Left kidney (tissue), 8 donors: ENCODE measurements around the gene ARIH1. TPM values are rescaled to one million over a fixed set of nuclear protein-coding genes. Genes with fewer than 3 reads are reported as not detected.
A peak's percentile ranks its signal among the peaks of the same experiment; 100 is the strongest.
"Not testable (repeated sequence)": the region's sequence is repeated elsewhere in the genome, so short reads cannot be mapped to it uniquely, and the experiment has no call there.

Experiments used
- DNase-seq: peaks from one replicate; pipeline ENCODE4 v3.0.0-alpha.2; 2013
- long read RNA-seq, 8 donors: transcript quantifications; one replicate each; lab custom pipeline, GENCODE V29; 2026
- polyA plus RNA-seq: library from polyadenylated mRNA; unstranded; fragments of 120-200 nt; gene quantifications from one replicate; pipeline ENCODE4 v1.2.1, GENCODE V29; 2013; ENCODE audit not compliant: insufficient read length

ARIH1 gene
- 199 TPM for polyA plus RNA-seq
- long read RNA-seq, donor 1, full-length matches to known transcripts, result 7 of 17 reads
- long read RNA-seq, donor 1, partial matches to known transcripts, result 10 of 17 reads
- long read RNA-seq, donor 1, other reads (novel, unspliced or antisense), result 0 of 17 reads
- long read RNA-seq, donor 2, full-length matches to known transcripts, result 10 of 10 reads
- long read RNA-seq, donor 2, partial matches to known transcripts, result 0 of 10 reads
- long read RNA-seq, donor 2, other reads (novel, unspliced or antisense), result 0 of 10 reads
- long read RNA-seq, donor 3, full-length matches to known transcripts, result 6 of 6 reads
- long read RNA-seq, donor 3, partial matches to known transcripts, result 0 of 6 reads
- long read RNA-seq, donor 3, other reads (novel, unspliced or antisense), result 0 of 6 reads
- long read RNA-seq, donor 4, result 0 reads
- long read RNA-seq, donor 5, full-length matches to known transcripts, result 6 of 41 reads
- long read RNA-seq, donor 5, partial matches to known transcripts, result 35 of 41 reads
- long read RNA-seq, donor 5, other reads (novel, unspliced or antisense), result 0 of 41 reads
- long read RNA-seq, donor 6, full-length matches to known transcripts, result 6 of 6 reads
- long read RNA-seq, donor 6, partial matches to known transcripts, result 0 of 6 reads
- long read RNA-seq, donor 6, other reads (novel, unspliced or antisense), result 0 of 6 reads
- long read RNA-seq, donor 7, full-length matches to known transcripts, result 9 of 9 reads
- long read RNA-seq, donor 7, partial matches to known transcripts, result 0 of 9 reads
- long read RNA-seq, donor 7, other reads (novel, unspliced or antisense), result 0 of 9 reads
- long read RNA-seq, donor 8, full-length matches to known transcripts, result 3 of 3 reads
- long read RNA-seq, donor 8, partial matches to known transcripts, result 0 of 3 reads
- long read RNA-seq, donor 8, other reads (novel, unspliced or antisense), result 0 of 3 reads

GRCh38 chr15:72473614-72474465 lies at the start of gene ARIH1:
Gene ARIH1, plus strand, starts transcription at chr15:72474330. Its CDS starts 310 bp downstream, at chr15:72474640.
- DNase-seq, result peak; percentile 97

DNA sequence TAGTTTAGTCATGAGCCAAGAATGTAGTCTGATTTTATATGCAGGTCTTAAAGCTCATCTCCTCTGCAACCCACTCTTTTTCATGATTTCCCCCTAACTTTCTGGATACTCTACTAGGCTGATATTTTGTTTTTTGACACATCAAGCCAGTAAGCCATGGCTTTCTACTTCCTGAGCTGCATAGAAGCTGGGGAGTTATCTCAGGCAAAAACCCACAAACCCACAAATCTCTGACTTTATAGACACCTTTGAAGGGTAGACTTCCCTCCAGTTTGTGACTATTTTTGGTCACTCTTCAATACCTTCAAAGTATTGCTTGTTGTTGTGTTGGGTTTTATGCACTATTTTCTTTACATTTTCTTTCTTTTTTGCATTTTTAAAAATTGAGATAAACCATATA lies 47.4 kb upstream of the ARIH1 start:
- no peak for DNase-seq

GRCh38 chr15:72437650-72438316 lies 36.3 kb upstream of the ARIH1 start:
- no peak for DNase-seq

DNA sequence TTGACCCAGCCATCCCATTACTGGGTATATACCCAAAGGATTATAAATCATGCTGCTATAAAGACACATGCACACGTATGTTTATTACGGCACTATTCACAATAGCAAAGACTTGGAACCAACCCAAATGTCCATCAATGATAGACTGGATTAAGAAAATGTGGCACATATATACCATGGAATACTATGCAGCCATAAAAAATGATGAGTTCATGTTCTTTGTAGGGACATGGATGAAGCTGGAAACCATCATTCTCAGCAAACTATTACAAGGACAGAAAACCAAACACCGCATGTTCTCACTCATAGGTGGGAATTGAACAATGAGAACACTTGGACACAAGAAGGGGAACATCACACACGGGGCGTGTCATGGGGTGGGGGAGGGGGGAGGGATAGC lies 31.3 kb upstream of the ARIH1 start:
- DNase-seq, result not testable (repeated sequence)

- no peak for DNase-seq
Measured at GRCh38 chr15:72445426-72445825, 28.7 kb upstream of the ARIH1 start.

DNA sequence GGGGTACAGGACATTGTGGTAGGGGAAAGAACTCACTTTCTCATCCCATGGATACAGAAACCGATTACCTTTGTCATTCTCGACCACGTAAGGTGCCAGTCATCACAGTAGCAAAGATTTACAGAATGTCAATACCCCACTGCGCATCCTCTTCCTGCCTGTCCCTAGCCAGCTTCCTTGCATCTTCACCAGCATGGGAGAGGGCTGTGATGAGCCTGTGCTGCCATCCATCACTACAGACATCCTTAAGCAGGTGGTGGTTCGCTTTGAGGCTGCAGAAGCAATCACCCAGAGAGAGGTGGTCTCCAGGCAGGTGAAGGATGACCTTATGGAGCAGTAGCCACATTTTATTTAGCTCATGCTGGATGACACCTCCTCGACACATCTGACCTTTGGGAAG lies 23.3 kb upstream of the ARIH1 start:
- no peak for DNase-seq

GRCh38 chr15:72451224-72451623 lies 22.9 kb upstream of the ARIH1 start:
- DNase-seq, result no peak

- DNase-seq, result no peak
Measured at GRCh38 chr15:72456684-72457083, 17.4 kb upstream of the ARIH1 start.

GRCh38 chr15:72460402-72460801 lies 13.7 kb upstream of the ARIH1 start:
- DNase-seq, result no peak

- DNase-seq, result no peak
Measured at GRCh38 chr15:72463702-72464101, 10.4 kb upstream of the ARIH1 start.

- no peak for DNase-seq
Measured at GRCh38 chr15:72464251-72464650, 9.9 kb upstream of the ARIH1 start.

DNA sequence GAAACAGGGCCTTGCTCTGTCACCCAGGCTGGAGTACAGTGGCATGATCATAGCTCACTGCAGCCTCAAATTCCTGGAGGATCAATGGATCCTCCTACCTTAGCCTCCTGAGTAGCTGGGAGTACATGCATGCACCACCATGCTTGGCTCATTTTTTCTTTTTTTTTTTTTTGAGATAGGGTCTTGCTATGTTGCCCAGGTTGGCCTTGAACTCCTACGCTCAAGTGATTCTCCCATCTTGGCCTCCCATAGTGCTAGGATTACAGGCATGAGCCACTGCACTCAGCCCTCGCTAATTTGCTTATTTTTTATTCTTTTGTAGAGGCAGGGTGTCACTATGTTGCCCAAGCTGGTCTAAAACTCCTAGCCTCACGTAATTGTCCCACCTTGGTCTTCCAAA lies 6.0 kb upstream of the ARIH1 start:
- DNase-seq, result no peak

DNA sequence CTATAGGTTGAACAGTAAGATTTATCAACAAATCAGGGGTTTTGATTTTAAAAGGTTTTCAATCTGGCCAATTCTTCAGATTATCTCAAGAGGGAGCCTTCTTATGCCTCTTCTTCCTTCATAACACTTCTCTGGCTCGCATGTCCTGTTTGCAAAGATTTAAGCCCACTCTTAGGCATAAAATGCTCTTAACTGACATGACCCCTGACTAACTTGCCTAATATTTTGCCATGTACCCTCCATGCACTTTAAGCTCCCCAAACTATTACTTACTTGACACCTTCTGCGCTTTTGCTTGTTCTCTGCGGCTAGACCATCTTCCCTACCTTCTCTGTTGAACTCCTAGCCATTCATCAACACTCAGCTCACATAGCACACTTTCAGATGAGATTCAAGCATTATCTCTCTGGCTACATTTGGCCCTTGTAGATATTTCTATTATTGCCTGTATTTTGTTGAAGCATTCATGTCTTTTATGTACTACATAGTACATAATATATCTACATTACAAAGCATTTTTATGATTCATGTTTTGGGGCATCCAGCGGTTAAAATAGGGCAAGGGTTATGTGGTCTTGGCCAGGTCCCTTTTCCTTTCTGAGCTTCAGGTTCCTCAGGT lies 1.0 kb upstream of the ARIH1 start:
- DNase-seq, result peak; percentile 35

DNA sequence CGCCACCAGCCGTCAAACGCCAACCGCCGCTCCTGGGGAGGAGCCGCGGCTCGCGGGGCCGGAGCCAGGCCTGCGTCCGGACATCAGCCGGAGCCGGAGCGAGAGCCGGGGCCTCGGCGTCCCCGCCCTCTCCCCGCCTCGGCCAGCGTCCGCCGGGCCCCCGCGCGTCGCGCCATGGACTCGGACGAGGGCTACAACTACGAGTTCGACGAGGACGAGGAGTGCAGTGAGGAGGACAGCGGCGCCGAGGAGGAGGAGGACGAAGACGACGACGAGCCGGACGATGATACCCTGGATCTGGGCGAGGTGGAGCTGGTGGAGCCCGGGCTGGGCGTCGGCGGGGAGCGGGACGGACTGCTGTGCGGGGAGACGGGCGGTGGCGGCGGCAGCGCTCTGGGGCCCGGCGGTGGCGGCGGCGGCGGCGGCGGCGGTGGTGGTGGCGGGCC lies 359 bp downstream of the ARIH1 start:
- DNase-seq, result no peak

GRCh38 chr15:72474912-72475628 lies 940 bp downstream of the ARIH1 start:
- DNase-seq, result peak; percentile 66

GRCh38 chr15:72475674-72476073 lies 1.5 kb downstream of the ARIH1 start:
- DNase-seq, result no peak

GRCh38 chr15:72476330-72476729 lies 2.2 kb downstream of the ARIH1 start:
- DNase-seq, result not testable (repeated sequence)

- no peak for DNase-seq
Measured at GRCh38 chr15:72481015-72481659, 7.0 kb downstream of the ARIH1 start.

DNA sequence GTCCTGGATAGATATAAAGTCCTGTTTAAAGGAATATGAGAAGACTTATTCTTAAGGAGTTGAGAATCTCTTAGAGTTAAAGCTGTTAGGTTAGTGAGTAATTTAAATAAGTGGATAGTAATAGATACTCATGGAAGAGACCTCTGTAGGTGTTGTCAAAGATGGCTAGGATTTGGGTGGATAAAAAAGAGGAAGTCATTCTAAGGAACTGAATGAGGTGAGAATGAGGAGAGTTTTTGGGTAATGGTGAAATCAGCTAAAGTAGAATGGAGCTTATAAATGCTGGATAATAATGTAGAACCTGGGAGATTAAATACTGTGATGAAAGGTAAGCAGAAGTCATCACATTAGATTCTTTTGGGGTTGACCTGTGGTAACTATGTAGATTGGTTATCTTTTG lies 8.1 kb downstream of the ARIH1 start:
- no peak for DNase-seq

DNA sequence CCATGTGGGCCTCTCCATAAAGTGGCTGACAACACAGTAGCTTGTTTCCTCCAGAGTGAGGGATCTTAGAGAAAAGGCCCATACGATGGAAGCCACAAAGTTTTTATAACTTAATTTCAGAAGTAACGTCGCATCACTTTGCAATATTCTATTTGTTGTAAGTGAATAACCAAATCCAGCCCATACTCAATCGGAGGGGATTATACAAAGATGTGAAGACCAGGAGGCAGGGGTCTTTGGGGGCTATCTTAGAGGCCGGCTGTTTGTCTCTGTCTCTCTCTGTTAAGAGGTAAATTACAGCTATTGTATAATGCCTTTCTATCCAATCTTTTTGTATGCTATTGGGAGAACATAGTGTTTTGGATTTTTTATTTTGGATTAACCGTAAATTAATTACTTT lies 9.1 kb downstream of the ARIH1 start:
- DNase-seq, result no peak
